Left renal cortex interstitium (tissue), 4 donors: Measurements from ENCODE around the gene DNAJB6. TPM values are rescaled to one million over a fixed set of nuclear protein-coding genes. Genes with fewer than 3 reads are reported as not detected.
A peak's percentile ranks its signal among the peaks of the same experiment; 100 is the strongest.

ENCODE experiments used
- DNase-seq, 4 donors: peaks; one replicate each; pipeline ENCODE4 v3.0.0-alpha.2; 2013; ENCODE audit warnings: low read depth in 4 of 4, low spot score in 2 of 4, missing footprints in 1 of 4
- polyA plus RNA-seq, 4 donors: library from polyadenylated mRNA; unstranded; fragments of 120-200 nt; gene quantifications; one replicate each; pipeline ENCODE4 v1.2.1, GENCODE V29; 2013; ENCODE audit not compliant: insufficient read length in 4 of 4

DNAJB6 gene
- polyA plus RNA-seq, 4 donors: 140 to 183 (median 158) TPM

DNA sequence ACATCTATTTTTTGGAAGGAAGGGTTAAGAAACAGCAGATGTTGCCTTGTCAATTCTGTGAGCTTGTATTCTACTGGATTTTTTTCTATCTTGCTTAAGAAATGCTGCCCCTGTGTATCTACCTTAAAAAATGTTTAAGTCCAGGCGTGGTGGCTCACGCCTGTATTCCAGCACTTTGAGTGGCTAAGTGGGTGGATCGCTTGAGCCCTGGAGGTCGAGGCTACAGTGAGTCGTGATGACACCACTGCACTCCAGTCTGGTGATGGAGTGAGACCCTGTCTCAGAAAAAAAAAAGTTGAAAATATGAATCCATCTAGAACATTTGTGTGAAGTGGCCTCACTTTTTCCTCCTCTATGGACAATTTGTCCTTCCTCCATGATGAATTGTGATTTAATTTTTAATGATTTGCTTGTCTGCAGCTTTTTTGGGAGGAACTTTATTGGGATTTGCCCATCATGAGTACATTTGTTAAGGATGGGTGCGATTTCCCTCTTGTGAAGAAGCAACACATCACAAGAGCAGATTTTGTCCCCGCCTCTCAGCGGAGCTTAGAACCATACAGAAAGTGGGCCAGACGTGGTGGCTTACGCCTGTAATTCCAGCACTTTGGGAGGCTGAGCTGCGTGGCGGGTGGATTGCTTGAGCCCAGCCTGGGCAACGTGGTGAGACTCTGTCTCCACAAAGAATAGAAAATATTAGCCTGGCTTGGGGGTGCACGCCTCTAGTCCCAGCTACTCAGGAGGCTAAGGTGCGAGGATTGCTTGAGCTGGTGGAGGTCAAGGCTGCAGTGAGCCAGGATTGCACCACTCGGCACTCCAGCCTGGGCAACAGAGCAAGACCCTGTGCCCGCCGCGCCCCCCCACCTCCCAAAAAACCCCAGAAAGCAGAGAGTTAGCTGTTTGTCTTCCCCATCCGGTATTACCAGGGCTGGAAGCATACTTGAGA, 57.7 kb downstream of the DNAJB6 start:
- DNase-seq: no peak

DNA sequence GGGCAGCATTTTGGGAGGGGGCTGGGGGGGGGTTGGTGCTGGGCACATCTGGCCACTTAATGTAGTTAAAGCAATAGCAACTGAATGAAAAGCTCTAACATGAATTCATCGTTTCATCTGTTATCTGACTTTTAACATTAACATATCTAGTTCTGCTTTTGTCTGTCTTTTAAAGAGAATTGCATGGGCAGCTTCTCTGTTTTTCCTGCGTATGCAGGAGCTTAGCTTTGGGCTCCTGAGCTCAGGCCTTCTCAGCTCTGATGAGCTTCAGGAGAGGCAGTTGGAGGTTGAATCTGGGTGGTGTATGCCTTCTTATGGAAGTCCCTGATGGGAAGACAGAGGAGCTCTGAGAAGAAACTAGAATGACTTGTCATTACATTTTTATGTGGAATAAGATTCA, 58.4 kb downstream of the DNAJB6 start:
- DNase-seq: no peak

DNA sequence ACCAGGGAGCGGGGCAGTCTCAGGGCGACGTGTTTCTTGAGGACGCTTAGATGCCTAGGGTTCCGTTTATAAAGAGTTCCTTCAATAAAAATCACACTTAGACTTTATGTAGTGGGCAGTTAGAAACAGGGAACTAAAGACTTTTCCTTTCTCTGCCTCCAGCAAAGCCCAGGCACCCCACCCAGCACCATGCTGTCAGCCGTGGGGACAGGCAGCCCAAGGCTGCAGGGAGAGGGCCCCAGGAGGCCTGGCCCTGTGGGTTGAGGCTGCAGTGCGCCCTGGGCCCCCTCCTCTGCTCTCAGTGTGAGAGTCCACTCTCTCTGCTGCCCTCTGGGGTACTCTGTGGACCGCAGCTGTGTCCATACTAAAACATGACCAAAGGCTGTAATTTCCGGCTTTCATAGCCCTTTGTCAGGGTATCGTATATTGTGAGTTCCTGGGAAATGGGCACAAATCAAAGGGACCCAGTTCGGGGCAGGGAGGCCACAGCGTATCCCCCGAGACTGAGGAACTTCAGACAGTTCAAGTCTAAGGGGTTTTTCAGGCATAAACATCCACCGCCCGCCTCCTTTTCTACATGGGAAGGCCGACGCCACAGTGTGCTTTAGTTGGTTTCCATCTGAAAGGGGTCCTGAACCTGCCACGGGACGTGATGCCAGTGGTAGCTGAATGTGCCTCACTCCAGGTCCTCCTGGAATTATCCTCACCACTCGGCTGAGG, 59.7 kb downstream of the DNAJB6 start:
- no peak for DNase-seq

DNA sequence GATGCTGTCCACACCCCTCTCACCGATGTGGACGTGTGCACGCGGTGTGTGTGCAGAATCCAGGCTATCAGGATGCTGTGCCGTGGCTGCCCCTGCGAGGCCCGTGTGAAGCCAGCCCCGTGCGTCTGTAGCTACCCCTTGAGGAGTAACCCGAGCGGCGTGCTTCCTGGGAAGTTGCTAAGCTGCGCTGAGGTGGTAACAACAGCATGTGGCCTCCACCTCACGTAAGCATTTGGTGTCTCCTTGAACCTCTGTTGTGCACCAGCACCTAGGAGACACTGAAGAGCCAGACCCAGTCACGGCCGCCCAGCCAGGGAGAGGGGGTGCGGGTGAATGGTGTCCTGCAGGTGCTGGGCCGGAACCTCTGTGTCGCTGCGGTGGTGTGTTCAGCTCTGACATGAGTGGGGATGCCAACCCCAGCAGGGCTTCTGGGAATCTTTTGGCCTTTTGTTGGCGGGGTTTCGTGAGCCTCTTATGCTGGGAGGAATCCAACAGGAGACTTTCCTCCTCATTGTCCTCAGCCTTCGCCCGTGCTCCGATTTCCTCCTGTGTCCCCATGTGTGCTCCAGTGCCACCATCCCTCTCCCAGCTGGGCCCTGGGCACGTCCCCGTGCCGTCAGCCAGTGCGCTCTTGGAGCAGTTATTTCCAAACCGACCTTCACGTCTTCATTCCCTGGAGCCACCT, 60.4 kb downstream of the DNAJB6 start:
- DNase-seq: no peak

DNA sequence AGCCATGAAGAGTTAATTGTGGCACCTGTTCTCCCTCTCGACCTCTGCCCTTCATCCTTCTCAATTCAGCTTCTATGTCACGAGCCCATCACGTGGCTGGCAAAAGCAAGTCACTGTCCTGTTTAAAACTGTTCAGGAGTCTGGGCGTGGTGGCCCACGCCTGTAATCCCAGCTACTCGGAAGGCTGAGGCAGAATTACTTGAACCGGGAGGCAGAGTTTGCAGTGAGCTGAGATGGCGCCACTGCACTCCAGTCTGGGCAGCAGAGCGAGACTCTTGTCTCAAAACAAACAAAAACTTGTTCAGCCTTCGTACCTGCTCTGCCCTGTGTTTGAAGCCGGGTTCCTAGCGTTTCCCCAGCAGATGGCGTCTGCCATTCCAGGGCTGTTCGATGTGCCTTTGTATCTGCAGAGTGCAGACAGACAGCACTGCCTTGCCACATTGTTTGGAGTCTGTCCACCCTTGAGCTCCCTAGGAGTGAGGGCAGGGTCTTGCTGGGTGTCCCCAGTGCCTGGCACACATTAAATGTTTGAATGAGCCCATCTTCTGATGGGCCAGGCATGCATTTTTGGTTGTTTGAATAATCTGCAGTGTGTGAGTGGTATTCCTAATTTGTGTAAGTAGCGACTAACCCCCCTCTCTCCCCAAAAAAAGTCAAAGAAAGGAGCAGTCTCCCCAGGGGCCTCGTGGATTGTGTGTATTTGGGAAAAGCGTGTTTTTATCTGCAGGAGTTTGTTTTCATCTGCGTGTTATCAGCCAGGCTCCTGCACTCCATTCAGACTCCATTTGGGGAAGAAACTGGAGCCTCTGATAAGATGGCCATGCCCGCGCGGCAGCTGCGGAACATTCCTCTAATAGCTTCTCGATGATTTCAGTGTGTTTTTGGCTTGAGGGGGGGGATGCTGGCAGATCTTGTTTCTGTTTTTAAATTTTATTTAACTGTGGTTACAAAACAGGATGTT, 61.2 kb downstream of the DNAJB6 start:
- peak in 1 of 4 donors; percentile 21 for DNase-seq

DNA sequence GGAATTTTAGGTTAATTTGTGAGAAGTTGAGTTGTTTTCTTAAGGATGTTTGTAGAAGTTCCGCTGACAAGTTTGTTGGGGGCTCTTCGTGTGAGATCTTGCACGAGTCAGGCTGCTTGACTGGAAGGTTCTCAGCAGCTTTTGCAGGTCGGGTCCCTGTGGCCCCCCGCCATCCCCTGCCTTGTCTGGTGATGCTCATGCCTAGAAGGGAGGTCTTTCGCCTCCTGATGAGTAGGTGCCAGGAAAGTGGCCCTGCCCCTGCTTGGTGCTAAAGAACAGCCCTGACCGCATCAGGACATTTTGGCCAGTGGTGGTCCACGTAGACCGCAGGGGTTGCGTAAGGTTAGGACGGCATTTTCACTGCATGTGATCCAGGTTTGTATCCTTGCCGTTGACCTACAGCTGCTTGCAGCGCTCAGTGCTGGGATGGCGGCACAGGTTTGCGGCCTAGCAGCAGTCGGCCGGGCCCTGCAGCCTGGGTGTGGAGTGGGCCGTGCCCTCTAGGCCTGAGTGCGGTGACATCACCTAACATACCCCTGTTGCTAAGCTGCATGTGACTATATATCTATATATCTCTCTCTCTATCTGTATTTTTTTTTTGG, 62.4 kb downstream of the DNAJB6 start:
- DNase-seq: no peak

DNA sequence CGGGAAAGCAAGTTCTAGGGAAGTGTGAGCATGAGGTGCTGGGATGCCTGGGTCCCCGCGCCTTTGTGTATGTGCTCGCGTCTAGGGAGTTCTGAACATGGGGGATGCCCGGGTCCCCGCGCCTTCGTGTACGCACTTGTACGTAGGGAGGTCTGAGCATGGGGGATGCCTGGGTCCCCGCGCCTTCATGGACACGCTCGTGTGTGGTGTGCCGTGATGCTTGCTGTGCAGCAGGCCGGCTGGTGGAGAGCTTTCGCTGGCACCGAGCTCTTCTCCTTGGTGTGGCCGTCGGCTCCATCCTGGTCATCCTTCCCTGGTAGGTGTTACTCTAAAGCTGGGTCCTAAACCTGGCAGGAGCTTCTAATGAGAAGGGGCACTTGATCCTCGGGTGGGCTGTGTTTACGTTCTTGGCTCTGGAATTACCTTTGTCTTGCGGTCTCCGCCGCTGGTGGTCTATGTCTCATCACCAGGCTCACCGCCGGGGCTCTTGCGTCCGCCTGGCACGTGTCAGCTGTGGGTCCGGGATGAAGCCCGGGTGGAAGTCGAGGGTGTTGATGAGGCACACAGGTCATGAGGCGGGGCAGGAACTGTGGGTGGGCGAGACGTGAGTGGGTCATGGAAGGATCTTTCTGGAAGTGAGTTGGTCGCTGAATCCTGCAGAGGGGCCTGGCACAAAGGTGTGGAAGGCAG, 63.5 kb downstream of the DNAJB6 start:
- DNase-seq: no peak

DNA sequence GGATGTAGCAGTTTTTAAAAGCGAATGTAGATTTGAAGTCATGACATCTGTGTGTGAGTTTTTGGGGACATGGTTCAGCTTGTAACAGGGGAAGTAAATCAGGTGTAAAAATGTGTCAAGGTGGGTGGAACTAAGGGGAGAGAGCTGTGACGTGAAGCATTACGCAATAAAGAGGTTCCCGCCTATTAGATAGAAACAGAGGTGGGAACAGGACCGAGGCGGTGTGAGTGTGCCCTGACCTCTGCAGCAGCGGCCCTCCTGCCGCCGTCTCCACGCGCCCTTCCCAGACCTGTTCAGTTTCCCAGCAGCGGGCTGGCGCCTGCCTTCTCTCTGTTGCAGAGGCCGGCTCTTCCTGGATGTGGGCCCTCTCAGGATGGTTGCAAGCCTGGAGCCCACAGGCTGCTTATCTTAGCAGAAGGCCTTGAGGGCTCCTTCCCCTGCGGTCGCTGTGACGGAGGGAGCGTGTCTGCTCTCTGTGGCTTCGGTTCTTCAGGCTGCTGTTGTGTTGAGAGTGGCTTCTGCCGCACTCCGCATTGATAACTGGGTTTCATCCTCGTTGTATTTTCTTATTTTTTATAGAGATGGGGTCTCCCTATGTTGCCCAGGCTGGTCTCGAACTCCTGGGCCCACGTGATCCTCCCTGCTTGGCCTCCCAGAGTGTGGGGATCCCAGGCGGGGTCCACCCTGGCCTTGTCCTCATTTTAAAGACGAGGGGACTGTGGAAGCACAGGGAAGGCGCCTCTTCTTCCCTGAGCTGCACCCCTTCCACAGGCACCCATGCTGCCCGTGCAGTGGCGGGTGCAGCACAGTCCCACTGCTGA, 65.0 kb downstream of the DNAJB6 start:
- DNase-seq: no peak

DNA sequence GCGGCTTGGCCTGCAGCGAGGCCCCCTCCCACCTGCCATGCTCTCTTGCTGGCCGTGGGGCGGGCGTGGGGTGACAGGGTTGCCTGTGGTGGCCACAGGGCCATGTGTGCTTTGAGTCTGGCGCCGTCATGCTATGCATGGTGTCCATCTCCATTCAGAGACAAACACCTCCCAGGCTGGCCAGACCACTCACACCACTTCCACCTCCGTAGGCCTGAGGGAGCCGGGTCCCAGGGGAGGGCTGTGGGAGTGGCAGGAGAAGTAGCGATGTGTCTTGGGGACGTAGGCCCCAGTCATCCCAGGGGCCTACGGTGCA, 65.5 kb downstream of the DNAJB6 start:
- no peak for DNase-seq

DNA sequence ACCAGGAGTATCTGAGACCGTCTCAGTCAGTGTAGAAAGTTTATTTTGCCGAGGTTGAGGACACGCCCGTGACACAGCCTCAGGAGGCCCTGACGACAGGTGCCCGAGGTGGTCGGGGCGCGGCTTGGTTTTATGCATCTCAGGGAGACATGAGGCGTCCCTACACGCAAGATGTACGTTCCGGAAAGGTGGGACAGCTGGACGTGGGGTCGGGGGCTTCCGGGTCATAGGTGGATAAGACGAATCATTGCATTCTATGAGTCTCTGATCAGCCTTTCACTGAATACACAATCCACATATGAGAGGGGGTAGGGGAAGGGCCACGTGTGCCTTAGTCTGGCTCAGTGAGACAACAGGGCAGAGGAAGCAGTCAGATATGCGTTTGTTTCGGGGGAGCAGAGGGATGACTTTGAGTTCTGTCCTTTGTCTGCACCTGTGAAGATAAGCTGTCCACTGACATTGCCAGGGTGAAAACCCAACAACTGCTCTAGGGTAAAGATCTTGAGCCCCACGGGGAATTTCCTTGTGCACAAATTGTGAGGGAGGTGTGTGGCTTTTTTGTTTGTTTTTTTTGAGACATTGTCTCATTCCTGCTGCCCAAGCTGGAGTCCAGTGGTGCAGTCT, 66.2 kb downstream of the DNAJB6 start:
- no peak for DNase-seq

DNA sequence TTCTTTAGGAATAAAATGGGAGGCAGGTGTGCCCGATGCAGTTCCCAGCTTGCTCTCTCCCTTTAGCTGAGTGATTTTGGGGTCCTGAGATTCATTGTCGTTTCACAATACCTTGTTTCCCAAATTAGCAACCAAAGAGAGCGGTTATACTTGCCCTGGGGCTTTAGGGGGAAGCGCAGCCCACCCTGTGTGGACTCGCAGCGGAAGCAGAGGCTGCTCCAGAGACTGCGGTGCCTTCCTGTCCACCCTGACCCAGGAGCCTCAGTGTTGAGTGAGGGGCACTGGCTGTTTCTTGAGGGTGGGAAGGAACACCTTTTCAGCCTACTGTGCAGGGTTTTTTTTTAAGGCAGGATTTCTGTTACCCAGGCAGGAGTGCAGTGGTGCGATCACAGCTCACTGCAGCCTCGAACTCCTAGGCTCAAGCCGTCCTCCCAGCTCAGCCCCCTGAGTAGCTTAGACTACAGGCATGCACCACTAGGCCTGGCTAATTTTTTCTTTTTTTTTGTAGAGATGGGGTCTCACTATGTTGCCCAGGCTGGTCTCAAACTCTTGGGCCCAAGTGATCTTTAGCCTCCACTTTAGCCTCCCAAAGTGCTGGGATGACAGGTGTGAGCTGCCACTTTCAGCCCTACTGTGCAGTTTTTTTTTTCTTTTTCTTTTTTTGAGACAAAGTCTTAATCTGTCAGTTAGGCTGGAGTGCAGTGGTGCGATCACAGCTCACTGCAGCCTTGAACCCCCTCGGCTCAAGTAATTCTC, 67.0 kb downstream of the DNAJB6 start:
- no peak for DNase-seq

DNA sequence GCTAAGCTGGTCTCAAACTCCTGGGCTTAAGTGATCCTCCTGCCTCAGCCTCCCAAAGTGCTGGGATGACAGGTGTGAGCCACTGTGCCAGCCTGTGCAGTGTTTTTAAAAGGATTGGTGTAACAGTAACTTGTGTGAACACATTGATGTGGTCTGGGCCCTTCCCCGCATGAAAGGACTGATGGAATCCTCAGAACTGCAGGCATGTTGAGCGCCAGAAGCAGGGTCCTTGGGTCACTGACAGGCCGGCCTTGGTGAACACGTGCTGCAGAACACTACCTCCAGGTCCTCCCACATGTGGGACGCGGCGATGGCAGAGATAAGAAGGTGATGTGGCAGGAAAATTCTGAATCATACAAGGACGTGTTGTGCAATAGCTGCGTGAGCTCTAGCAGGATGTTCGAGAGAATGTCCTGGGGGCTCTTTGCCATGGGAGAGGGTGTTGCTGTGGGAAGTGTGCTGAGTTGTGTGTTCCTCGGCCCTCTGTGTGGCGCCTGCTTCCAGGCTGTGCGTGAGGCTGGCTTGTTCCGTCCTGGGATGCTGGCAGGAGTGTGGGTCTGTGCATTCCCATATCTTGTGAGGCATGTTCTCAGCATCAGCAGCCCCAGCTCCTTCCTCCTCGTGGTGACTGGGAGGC, 68.2 kb downstream of the DNAJB6 start:
- DNase-seq: no peak

DNA sequence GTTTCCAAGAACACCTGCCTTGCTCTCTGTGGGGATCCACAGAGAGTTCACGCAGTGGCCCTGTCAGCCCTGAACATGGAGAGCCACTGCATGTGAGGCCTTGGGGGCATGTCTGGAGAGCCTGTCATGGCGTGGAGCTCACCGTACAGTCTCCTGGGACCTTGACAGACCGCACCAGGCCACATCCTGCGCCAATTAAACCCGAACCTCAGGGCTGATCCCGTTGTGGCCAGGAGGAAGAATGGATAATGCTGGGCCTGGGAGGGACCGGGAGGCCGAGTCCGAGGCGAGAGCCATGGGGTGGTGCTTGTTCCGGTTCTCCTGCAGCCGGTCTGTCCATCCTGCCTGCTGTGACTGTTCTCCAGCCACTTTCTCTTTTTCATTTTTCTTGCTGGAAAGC, 68.7 kb downstream of the DNAJB6 start:
- DNase-seq: no peak

DNA sequence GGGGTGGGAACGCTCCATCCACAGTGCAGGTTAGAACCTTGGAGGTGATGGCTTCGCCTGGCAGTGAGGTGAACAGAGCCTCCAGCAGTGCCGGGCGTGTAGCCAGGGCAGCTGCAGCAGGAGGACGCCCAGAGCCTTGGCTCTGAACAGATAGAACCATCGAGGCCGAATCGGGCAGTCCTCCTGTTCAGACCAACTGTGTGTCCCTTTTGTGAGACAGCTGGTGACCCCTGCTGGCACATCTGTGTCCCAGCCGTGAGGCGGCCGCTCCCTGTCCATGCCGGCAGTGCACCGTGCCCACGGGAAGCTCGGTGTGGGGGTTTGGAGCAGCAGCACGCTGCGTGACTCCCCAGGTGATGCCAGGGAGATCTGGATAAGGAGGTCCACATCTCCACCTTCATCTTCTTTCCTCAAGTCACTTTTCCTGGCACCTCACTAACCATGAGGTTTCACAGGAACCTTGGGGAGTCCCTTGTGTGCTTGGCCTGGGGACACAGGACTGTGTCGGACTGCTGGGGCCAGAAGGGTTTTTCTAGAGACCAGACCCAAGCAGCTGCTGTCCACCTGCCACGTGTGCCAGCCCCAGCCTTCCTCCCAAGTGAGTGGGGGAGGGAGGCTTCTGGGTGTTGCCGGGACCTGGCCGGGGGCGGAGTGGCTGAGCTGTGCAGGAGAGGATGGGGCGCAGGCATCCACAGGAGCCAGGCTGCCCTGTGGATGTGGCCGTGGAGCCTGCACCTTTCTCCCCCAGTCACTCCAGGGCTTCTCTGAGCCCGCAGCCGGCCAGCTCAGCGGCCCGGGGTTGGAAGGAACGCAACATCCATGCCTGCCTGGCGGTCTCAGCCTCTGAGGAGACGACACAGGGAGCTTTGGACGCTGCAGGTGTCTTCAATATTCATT, 69.4 kb downstream of the DNAJB6 start:
- no peak for DNase-seq

DNA sequence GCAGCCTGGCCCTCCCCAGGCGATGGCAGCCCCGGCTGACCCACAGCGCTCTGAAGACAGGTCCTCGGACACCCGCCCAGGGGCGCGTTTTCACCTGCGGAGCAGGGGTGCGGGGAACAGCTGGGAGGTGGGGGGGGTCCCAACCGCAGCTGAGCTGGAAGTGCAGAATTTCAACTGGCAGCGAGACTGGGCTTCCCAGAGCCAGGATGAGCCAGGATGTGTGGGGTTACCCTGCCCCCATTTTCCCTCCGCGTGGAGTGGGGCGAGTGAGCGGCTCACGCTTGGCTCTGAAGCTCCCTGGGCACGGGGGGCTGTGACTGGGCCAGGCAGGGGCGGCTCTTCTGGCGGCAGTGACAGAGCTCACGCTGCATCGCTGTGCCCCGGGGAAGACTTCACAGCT, 70.2 kb downstream of the DNAJB6 start:
- DNase-seq: no peak
